ENCODE data around the gene ADISSP. TPM values are rescaled to one million over a fixed set of nuclear protein-coding genes. Genes with fewer than 3 reads are reported as not detected.
A peak's percentile ranks its signal among the peaks of the same experiment; 100 is the strongest.

Gene ADISSP
- total and polyA plus RNA-seq, 2 of the 8 experiments (the other 6 are each of a cell fraction or from before 2014, with no cell fraction given) = 111 to 141 TPM

- no peak for TF ChIP-seq JUN (IDR thresholded peaks at IDR 0.05; ENCODE audit: low read depth, low read length)
- no peak for TF ChIP-seq SIRT6 (IDR thresholded peaks at IDR 0.05; ENCODE audit: low read length)
- no peak for TF ChIP-seq EP300 (IDR thresholded peaks at IDR 0.05; ENCODE audit: borderline replicate concordance in 1 of 2, low read depth in 2 of 2, low read length in 2 of 2)
- TF ChIP-seq, protein P1, sequence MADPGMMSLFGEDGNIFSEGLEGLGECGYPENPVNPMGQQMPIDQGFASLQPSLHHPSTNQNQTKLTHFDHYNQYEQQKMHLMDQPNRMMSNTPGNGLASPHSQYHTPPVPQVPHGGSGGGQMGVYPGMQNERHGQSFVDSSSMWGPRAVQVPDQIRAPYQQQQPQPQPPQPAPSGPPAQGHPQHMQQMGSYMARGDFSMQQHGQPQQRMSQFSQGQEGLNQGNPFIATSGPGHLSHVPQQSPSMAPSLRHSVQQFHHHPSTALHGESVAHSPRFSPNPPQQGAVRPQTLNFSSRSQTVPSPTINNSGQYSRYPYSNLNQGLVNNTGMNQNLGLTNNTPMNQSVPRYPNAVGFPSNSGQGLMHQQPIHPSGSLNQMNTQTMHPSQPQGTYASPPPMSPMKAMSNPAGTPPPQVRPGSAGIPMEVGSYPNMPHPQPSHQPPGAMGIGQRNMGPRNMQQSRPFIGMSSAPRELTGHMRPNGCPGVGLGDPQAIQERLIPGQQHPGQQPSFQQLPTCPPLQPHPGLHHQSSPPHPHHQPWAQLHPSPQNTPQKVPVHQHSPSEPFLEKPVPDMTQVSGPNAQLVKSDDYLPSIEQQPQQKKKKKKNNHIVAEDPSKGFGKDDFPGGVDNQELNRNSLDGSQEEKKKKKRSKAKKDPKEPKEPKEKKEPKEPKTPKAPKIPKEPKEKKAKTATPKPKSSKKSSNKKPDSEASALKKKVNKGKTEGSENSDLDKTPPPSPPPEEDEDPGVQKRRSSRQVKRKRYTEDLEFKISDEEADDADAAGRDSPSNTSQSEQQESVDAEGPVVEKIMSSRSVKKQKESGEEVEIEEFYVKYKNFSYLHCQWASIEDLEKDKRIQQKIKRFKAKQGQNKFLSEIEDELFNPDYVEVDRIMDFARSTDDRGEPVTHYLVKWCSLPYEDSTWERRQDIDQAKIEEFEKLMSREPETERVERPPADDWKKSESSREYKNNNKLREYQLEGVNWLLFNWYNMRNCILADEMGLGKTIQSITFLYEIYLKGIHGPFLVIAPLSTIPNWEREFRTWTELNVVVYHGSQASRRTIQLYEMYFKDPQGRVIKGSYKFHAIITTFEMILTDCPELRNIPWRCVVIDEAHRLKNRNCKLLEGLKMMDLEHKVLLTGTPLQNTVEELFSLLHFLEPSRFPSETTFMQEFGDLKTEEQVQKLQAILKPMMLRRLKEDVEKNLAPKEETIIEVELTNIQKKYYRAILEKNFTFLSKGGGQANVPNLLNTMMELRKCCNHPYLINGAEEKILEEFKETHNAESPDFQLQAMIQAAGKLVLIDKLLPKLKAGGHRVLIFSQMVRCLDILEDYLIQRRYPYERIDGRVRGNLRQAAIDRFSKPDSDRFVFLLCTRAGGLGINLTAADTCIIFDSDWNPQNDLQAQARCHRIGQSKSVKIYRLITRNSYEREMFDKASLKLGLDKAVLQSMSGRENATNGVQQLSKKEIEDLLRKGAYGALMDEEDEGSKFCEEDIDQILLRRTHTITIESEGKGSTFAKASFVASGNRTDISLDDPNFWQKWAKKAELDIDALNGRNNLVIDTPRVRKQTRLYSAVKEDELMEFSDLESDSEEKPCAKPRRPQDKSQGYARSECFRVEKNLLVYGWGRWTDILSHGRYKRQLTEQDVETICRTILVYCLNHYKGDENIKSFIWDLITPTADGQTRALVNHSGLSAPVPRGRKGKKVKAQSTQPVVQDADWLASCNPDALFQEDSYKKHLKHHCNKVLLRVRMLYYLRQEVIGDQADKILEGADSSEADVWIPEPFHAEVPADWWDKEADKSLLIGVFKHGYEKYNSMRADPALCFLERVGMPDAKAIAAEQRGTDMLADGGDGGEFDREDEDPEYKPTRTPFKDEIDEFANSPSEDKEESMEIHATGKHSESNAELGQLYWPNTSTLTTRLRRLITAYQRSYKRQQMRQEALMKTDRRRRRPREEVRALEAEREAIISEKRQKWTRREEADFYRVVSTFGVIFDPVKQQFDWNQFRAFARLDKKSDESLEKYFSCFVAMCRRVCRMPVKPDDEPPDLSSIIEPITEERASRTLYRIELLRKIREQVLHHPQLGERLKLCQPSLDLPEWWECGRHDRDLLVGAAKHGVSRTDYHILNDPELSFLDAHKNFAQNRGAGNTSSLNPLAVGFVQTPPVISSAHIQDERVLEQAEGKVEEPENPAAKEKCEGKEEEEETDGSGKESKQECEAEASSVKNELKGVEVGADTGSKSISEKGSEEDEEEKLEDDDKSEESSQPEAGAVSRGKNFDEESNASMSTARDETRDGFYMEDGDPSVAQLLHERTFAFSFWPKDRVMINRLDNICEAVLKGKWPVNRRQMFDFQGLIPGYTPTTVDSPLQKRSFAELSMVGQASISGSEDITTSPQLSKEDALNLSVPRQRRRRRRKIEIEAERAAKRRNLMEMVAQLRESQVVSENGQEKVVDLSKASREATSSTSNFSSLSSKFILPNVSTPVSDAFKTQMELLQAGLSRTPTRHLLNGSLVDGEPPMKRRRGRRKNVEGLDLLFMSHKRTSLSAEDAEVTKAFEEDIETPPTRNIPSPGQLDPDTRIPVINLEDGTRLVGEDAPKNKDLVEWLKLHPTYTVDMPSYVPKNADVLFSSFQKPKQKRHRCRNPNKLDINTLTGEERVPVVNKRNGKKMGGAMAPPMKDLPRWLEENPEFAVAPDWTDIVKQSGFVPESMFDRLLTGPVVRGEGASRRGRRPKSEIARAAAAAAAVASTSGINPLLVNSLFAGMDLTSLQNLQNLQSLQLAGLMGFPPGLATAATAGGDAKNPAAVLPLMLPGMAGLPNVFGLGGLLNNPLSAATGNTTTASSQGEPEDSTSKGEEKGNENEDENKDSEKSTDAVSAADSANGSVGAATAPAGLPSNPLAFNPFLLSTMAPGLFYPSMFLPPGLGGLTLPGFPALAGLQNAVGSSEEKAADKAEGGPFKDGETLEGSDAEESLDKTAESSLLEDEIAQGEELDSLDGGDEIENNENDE (IDR thresholded peaks at IDR 0.05; ENCODE audit: insufficient replicate concordance, low read length) = no peak
- peak; percentile 65; the same call in 1 of the 2 replicates for TF ChIP-seq TCF12 (IDR thresholded peaks at IDR 0.05; ENCODE audit: low read depth, low read length)
- TF ChIP-seq KDM1A (IDR thresholded peaks at IDR 0.05; ENCODE audit: borderline replicate concordance, low read length) = no peak
- no peak for TF ChIP-seq SP2 (IDR thresholded peaks at IDR 0.05; ENCODE audit: low read length)
- TF ChIP-seq CBX5 (IDR thresholded peaks at IDR 0.05; ENCODE audit: low read depth, low read length) = no peak
- TF ChIP-seq POU5F1 (IDR thresholded peaks at IDR 0.05; ENCODE audit: low read depth, low read length) = no peak
- TF ChIP-seq YY1 (IDR thresholded peaks at IDR 0.05; ENCODE audit: low read depth, low read length) = no peak
- TF ChIP-seq PHF8 (conservative IDR thresholded peaks at IDR 0.05; ENCODE audit: low read depth, low read length) = no peak
Measured at GRCh38 chr20:3710703-3711483, 56.7 kb downstream of the ADISSP start (continued).
